ENCODE results near the gene IRAK3.

GRCh38 chr12:66289485-66289884 is 100.5 kb downstream of the IRAK3 start:
- TF ChIP-seq POLR2A (IDR thresholded peaks at IDR 0.05) (no peak), CTCF (IDR thresholded peaks at IDR 0.05) (no peak)

All from testis (tissue), 2 donors.